Smooth muscle cell of the brain vasculature (primary cell): Measurements from ENCODE around the gene DENND5B.
"Not testable (repeated sequence)": the region's sequence is repeated elsewhere in the genome, so short reads cannot be mapped to it uniquely, and the experiment has no call there.

Experiments used
- DNase-seq: peaks from one replicate; pipeline ENCODE4 v3.0.0-alpha.2; 2012; ENCODE audit warnings: low read depth, low spot score

The DENND5B gene

GRCh38 chr12:31591380-31591901, 505 bp upstream of the DENND5B start:
- DNase-seq = no peak

DNA sequence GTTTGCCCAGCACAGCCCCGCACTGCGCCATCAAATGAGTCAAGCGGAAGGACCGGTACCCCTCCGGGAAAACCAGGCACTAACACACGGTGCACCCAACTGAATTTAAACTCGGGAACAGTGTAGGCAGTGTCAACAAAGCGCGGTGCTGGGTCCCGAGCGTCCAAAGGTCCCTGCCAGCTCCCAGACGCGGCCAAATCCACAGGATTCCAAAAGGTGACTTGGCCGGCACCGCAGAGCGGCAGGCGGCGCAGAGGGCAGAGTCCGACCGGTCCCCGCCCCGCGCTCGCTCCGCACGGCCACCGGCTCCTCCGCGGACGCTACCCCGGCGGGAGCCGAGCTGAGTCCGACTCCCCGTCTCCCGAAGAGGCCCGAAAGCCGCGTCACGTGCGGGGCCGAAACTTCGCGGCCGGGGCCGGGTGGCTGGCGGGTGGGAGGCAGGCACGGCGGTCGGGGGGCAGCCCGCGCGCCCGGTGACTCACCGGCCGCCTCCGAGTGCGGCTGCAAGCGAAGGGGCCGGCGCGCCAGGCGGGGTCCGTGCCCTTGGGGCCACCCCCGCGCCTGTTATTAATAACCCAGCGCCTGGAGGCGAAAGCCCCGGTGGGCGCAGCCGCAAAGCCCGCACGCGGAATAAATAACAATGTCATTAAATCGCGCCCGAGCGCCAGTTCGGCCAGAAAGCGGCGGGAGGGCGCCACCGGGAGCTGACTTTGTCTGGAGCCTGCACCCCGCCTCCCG, 863 bp downstream of the DENND5B start:
- no peak for DNase-seq

DNA sequence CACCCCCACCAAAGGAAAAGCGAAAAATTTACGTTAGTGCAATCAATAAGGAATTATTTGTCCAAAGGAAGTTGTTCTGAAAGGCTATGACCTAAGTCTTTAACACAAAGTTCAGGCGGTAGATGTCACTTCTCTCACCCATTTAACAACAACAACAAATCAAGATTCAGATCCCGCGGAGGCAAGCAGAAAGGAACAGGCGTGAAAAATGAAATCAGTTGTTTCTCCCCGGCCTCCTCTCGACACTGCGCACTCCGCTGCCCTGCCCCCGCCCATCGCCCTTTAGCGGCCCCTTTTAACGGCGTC, 1.4 kb downstream of the DENND5B start:
- no peak for DNase-seq

DNA sequence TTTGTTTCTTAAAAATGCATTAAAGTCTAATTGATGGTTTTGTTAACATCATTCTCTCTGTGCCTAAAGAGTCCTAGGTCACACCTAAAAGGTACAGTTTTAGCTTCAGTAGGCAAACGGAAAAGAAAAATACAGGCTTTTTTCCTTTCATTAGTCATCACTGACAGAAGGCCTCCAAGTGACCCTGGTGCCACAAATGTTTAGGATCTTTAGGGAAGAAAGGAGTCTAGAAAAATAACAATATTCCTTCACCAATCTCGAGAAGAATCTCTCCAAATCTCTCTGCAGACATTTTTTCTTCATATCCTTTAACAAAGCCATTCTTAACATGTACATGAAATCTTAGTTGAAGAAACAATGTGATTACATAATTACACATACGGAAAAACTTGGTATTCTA, 2.0 kb downstream of the DENND5B start:
- DNase-seq = no peak

GRCh38 chr12:31586728-31587127, 4.2 kb downstream of the DENND5B start:
- DNase-seq = no peak

DNA sequence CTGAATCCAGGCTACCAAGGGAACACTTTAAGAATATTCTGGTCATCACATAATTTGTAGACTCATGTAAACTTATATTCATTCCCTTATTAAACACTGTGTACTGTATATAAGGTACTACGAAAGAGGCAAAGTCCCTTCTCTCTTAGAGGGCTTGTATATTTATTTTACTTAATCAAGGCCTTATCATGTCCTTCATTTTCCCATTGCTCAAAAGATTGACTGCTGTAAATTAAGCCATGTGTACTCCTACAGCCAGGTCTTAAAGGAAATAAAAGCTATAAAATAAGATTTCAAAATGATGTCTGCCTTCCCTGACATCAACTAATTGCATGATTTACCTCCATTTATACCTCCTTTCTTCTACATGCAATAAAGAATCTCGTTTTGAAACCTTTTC, 5.0 kb downstream of the DENND5B start:
- no peak for DNase-seq

DNA sequence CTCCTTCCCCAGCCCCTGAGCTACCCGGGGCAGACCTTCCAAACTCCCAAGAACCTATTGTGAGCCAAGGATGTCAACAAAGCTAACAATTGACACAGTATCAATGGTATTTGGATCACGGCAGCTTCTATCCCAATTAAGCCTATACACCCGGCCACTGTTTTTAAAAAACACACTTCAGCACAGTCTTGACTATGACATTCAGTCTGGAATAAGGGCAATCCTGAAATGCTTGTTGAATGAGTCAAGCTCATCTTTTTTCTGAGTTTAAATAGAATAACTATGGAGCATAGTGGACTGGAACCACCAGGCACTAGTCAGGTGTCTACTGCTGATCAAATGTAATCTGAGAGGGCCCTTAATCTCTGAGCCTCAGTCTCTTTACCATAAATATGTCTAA, 5.7 kb downstream of the DENND5B start:
- no peak for DNase-seq

DNA sequence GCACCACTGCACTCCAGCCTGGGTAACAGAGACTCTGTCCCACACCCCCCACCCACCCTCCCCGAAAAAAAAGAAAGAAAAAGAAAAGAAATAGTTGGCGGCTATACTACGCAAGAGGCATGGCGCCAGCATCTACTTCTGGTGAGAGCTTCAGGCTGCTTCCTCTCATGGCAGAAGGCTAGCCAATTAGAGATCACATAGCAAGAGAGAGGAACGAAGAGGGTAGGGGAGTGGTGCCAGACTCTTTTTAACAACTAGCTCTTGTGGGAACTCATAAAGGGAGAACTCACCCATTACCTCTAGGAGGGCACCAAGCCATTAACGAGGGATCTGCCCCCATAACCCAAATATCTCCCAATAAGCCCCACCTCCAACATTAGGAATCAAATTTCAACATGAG, 6.2 kb downstream of the DENND5B start:
- no peak for DNase-seq

GRCh38 chr12:31583878-31584277, 7.1 kb downstream of the DENND5B start:
- DNase-seq = no peak

DNA sequence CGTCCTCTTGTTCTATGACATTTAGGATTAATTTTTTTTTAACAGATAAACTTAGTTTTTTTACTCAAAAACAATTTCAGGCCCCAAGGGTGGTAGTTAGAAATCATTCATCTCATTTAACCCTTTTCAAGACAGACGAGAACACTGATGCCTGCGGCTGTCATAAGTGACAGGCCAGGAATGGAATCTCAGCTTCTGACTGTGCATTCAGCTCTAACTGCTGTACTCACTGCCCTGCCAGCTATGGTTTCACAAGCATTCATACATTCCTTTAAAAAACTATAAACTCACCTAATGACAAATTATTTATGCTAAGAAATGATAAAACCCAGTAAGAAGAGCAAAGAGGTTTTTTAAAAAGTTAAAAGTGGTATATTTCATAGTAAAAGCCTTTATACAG, 8.8 kb downstream of the DENND5B start:
- DNase-seq = no peak

DNA sequence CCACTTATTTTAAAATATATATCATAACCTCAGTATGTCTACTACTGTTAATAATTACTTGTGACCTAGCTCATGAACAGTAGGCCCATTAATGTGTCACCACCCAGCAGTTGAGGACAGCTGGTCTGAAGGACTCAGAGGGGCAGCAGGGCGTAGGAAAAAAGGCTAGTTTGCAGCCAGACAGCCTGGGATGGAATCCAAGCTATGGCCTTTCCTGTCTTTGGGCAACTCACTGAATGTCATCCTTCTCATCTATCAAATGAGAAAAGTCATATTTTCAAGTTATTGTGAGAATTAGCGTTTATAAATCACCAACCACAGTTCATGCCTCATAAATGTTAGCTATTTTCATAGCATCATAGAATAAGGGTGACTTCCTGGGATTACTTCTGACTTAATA, 12.3 kb downstream of the DENND5B start:
- no peak for DNase-seq

DNA sequence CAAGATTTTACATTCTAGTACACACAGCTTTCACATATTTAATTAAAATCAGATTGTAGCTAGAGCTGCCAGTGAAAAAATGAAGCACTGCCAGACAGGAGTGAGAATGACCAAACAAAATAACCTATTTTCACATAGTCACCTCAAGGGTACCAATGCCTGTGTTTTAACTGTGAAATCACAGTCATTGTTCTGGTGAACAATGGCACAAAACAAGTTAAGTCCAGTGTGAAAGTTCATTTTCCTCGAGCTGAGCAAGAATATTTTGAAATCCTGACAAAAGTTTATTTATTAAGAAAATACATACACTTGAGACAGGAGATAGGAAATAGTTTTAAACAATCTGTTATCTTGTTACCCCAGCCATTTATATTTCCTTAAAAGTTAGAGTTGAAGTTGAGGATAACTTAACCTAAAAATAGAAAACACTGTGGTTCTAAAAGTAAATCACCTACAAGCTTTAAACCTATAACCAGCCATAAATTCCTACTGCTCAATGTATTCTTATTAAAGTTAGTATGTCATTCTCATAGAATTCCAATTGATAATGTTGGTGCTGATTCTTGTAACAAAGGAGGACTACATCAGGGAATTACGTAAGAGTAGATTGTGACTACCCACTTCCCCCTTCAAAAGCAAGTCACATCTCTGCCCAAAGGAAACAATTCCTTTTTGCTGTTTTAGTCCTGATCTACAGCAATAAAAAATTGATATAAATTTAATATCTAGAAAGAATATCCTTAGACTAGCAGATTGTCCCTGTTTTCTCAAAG, 15.9 kb downstream of the DENND5B start:
- no peak for DNase-seq

DNA sequence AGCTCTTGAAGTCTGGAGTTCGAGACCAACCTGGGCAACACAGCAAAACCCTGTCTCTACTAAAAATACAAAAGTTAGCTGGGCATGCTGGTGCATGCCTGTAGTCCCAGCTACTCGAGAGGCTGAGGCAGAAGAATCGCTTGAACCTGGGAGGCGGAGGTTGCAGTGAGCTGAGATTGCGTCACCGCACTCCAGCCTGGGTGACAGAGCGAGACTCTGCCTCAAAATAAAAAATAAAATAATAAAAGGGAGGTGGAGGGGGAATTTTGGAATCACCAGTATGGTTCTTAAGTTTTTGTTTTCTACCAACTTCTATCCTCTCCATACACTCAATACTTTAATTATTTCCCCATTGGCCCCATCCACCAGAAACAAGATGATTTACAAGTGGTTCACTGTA, 16.6 kb downstream of the DENND5B start:
- not testable (repeated sequence) for DNase-seq

DNA sequence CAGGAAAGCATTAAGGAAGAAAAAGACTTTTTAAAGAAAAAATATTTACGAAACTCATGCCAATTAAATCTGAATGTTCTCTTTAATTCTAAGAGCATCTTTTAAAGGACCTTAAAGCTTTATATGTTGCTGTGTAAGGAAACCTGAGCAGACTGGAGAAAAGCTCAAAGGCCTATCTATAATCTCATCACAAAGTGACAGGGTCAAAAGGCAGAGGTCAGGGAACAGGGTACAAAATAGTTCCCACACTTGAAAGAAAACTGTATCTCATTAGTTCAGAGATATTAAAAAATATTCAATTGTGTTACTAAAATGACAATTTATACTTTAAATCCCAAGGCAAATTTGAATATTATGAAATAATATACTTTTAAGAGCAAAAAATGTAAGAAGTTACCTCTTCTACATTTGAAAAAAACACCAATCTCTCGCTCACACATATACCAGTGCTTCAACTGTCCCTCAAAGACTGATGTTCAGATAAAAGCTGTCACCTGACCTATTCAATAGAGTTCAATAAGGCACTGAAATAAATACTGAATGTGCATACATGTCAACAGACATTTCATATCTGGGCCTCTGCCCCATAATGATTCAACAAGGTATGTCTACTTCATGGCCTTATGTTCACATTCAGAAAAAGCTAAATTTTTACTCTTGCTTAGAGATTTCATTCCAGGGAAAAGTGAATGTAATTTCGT, 17.9 kb downstream of the DENND5B start:
- DNase-seq = no peak

- no peak for DNase-seq
These were observed 20.1 kb downstream of the DENND5B start for GRCh38 chr12:31570880-31571279.

DNA sequence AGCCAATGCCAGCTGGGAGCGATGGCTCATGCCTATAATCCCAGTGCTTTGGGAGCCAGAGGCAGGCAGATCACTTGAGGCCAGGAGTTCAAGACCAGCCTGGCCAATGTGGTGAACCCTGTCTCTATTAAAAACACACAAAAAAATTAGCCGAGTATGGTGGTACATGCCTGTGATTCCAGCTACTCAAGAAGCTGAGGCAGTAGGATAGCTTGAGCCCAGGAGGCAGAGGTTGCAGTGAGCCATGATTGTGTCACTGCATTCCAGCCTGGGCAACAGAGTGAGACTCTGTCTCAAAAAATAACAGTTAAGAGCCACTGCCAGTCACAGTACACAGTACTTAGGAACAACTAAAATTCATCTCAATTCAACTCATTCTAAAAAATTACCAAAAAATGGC, 21.4 kb downstream of the DENND5B start:
- DNase-seq = not testable (repeated sequence)

GRCh38 chr12:31568498-31568897, 22.4 kb downstream of the DENND5B start:
- DNase-seq = no peak

GRCh38 chr12:31567029-31567428, 23.9 kb downstream of the DENND5B start:
- DNase-seq = no peak

DNA sequence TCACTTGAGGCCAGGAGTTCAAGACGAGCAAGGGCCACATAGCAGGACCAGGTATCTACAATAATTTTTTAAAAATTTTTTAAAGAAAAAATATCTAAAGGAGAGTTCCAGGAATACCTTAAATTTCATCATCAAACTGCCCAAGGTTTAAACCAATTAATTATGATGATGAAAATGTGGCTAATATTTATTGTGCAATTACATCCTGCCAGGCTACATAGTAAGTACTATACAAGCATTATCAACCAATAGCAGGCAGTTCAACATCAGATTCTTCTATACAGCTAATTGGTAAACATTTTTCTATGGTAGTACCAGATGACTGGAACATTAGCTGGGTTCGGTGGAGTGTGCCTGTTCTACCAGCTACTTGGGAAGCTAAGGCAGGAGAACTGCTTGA, 24.4 kb downstream of the DENND5B start:
- no peak for DNase-seq

GRCh38 chr12:31562594-31563328, 28.2 kb downstream of the DENND5B start:
- no peak for DNase-seq

GRCh38 chr12:31560516-31560915, 30.4 kb downstream of the DENND5B start:
- DNase-seq = no peak

- DNase-seq = no peak
These were observed 32.4 kb downstream of the DENND5B start for GRCh38 chr12:31558521-31558920.
